Mammary epithelial cell (primary cell): Measurements from ENCODE around the gene SRPK1.

ENCODE experiments used
- EZH2 ChIP-seq: IDR thresholded peaks from 2 replicates; pipeline ENCODE4 v1.6.1; 2012; ENCODE audit warnings: low read length, inconsistent platforms, borderline replicate concordance
- TF ChIP-seq, protein P1 (sequence below), 2 donors: IDR thresholded peaks in 1 of 2; conservative IDR thresholded peaks in 1 of 2; 2 replicates each; pipeline ENCODE4 v1.5.1; 2011 to 2012; ENCODE audit warnings: inconsistent platforms in 2 of 2, low read length in 2 of 2, mild to moderate bottlenecking in 2 of 2, control low read depth in 1 of 2, low read depth in 1 of 2; ENCODE audit not compliant: insufficient read depth in 1 of 2; ENCODE audit errors: extremely low read depth in 1 of 2

DNA sequence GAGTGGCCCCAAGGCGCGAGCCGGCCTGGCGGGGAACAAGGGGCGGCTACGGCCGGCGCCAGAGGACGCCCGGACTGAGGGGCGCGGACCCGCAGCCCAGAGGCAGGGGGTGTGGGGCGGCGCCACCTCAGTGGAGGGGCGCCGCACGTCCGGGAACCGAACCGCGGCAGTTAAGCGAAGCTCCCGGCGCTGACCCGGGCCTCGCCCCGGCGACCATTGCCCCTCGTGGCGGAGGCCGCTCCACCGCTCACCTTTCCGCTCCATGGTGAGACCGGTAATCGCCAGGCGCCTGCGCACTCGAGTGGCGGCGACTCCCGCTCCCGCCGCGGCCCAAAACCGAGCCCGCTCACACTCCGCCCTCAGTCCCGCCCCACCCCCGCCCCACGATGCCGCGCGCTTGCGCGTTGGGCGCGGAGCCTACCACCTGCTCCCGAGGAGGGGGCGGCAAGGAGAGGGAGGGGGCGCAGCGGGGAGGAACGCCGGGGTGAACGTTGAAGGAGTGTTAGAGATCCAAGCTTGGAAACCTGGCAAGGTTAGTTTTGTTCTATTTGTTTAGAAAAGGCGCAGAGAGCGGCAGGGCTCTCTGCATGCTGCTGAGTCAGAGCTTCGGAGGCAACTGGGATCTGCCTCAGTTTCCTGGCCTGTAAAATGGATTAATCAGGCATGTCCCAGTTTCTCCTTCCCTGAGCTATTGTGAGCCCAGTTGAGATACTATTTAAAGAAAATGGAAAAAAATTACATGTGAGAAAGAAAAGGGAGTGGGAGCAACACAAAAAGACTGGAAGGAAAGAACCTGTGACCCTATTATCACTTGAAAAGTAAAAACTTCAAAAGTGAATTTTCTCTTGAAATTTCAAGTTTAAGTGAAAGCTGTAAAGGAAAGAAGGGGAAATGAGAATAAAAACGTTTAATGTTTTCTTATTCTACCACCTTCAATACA is at the start of gene SRPK1:
- TF ChIP-seq, protein P1, sequence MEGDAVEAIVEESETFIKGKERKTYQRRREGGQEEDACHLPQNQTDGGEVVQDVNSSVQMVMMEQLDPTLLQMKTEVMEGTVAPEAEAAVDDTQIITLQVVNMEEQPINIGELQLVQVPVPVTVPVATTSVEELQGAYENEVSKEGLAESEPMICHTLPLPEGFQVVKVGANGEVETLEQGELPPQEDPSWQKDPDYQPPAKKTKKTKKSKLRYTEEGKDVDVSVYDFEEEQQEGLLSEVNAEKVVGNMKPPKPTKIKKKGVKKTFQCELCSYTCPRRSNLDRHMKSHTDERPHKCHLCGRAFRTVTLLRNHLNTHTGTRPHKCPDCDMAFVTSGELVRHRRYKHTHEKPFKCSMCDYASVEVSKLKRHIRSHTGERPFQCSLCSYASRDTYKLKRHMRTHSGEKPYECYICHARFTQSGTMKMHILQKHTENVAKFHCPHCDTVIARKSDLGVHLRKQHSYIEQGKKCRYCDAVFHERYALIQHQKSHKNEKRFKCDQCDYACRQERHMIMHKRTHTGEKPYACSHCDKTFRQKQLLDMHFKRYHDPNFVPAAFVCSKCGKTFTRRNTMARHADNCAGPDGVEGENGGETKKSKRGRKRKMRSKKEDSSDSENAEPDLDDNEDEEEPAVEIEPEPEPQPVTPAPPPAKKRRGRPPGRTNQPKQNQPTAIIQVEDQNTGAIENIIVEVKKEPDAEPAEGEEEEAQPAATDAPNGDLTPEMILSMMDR (conservative IDR thresholded peaks at IDR 0.05 in 1 of 2, IDR thresholded peaks at IDR 0.05 in 1 of 2; ENCODE audit: extremely low read depth in 1 of 2, insufficient read depth in 1 of 2, low read depth in 1 of 2, low read length in 2 of 2) = no peak
- no peak for TF ChIP-seq EZH2
